Measurements from ENCODE around the gene NEB. TPM values are rescaled to one million over a fixed set of nuclear protein-coding genes. Genes with fewer than 3 reads are reported as not detected.

Gene NEB, protein sequence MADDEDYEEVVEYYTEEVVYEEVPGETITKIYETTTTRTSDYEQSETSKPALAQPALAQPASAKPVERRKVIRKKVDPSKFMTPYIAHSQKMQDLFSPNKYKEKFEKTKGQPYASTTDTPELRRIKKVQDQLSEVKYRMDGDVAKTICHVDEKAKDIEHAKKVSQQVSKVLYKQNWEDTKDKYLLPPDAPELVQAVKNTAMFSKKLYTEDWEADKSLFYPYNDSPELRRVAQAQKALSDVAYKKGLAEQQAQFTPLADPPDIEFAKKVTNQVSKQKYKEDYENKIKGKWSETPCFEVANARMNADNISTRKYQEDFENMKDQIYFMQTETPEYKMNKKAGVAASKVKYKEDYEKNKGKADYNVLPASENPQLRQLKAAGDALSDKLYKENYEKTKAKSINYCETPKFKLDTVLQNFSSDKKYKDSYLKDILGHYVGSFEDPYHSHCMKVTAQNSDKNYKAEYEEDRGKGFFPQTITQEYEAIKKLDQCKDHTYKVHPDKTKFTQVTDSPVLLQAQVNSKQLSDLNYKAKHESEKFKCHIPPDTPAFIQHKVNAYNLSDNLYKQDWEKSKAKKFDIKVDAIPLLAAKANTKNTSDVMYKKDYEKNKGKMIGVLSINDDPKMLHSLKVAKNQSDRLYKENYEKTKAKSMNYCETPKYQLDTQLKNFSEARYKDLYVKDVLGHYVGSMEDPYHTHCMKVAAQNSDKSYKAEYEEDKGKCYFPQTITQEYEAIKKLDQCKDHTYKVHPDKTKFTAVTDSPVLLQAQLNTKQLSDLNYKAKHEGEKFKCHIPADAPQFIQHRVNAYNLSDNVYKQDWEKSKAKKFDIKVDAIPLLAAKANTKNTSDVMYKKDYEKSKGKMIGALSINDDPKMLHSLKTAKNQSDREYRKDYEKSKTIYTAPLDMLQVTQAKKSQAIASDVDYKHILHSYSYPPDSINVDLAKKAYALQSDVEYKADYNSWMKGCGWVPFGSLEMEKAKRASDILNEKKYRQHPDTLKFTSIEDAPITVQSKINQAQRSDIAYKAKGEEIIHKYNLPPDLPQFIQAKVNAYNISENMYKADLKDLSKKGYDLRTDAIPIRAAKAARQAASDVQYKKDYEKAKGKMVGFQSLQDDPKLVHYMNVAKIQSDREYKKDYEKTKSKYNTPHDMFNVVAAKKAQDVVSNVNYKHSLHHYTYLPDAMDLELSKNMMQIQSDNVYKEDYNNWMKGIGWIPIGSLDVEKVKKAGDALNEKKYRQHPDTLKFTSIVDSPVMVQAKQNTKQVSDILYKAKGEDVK (N-terminal part only)
- total RNA-seq (2014; rRNA removed) (under 0.01 and 0.11 TPM in 2 replicates), Bru-seq, nascent RNA (percentile 9 among the genes with signal in this experiment), BruChase-seq, experiment 1, labeled RNA remaining after a 6-hour chase (percentile 19 among the genes with signal in this experiment), BruChase-seq, experiment 2, labeled RNA remaining after a 2-hour chase (percentile 18 among the genes with signal in this experiment)
- long read RNA-seq, partial matches to known transcripts = 0 of 1 reads
- long read RNA-seq, other reads (novel, unspliced or antisense) = 1 of 1 reads

DNA sequence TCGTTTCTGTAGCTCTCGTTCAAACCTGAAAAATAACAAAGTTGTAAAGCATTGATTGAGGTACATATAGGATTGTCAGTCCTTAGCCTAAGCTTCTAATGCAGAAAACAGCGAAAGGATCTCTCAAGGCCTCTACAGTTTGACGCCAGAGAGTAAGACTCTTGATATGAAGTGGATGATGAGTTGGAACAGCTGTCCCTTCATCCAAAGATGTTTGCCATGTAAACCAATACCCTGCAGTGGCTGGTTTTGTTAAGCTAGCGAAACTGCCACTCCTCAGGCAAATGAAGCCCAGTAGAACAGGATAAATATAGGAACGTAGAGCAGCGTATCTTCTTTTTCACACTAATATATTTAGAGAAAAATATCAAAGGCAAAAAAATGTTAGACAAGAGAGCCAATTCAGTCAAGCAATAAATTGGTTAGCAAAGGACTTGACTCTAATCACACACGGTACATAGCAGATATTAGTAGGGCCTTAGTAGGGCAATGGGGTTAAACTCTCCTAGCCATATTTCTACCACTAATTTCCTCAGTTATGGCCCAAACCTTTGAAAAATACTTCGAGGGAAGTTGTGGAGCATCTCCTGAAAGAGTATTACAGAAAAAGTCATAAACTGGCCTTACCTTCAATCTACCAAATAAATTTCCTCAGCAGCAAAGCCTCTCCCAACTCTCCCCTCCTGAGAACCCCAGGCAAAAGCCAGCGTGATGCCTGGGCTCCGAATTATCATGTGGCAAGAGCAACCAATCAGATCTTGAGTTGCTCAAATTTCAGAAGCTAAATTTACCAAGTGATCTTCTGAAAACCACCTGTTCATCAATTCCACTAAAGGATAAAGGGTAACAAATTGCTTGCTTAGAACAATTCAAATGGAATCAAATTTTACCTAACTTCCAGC is at the start of gene NEB:
Gene NEB (minus strand): TSS at position 706 of the 902 bp plus-strand sequence. CDS start 1,320 bp downstream, outside the sequence.
- Histone ChIP-seq H3F3A (ENCODE audit: low read length, unreplicated experiment) (no peaks in the 10 kb centered on the region), H3K27ac (ENCODE audit: low read length) (no peak within 1 kb of the TSS), H3K36me3 (ENCODE audit: low read depth, low read length) (no peaks in the 10 kb centered on the region), H3K4me3 (ENCODE audit: low read length) (no peak within 1 kb of the TSS), H3K4me2 (ENCODE audit: low read length) (no peak within 1 kb of the TSS), H3K4me1 (ENCODE audit: insufficient read depth, low read length) (no peaks in the 10 kb centered on the region), H3K9ac (ENCODE audit: low read length) (no peak within 1 kb of the TSS), H3K79me2 (ENCODE audit: low read length) (no peaks in the 10 kb centered on the region), H3K9me2 (replicated peaks; ENCODE audit: low read length) (no peaks in the 10 kb centered on the region), H4K20me1 (ENCODE audit: low read length) (no peaks in the 10 kb centered on the region), H2AFZ (ENCODE audit: low read length) (no peak within 1 kb of the TSS), H3K27me3 (ENCODE audit: low read length) (peaks cover 50% of the 10 kb centered on the region), H3K9me3 (ENCODE audit: low read length) (no peaks in the 10 kb centered on the region)
- ChIA-PET CTCF (no interaction called here), POLR2A (ENCODE audit: unreplicated experiment) (no interaction called here)
- ATAC-seq (no peak), DNase-seq (no peak)
- intact Hi-C loops (cut with micrococcal nuclease) = no loop called here
- TF ChIP-seq, protein P1, sequence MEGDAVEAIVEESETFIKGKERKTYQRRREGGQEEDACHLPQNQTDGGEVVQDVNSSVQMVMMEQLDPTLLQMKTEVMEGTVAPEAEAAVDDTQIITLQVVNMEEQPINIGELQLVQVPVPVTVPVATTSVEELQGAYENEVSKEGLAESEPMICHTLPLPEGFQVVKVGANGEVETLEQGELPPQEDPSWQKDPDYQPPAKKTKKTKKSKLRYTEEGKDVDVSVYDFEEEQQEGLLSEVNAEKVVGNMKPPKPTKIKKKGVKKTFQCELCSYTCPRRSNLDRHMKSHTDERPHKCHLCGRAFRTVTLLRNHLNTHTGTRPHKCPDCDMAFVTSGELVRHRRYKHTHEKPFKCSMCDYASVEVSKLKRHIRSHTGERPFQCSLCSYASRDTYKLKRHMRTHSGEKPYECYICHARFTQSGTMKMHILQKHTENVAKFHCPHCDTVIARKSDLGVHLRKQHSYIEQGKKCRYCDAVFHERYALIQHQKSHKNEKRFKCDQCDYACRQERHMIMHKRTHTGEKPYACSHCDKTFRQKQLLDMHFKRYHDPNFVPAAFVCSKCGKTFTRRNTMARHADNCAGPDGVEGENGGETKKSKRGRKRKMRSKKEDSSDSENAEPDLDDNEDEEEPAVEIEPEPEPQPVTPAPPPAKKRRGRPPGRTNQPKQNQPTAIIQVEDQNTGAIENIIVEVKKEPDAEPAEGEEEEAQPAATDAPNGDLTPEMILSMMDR (conservative IDR thresholded peaks at IDR 0.05; ENCODE audit: low read depth, low read length) = no peak
- TF ChIP-seq EZH2phosphoT487 (IDR thresholded peaks at IDR 0.05; ENCODE audit: borderline replicate concordance, low read length) (no peak), EZH2 (IDR thresholded peaks at IDR 0.05; ENCODE audit: low read length, unreplicated experiment) (no peak)
- BruUV-seq (replicated peaks) = no TSS peak

DNA sequence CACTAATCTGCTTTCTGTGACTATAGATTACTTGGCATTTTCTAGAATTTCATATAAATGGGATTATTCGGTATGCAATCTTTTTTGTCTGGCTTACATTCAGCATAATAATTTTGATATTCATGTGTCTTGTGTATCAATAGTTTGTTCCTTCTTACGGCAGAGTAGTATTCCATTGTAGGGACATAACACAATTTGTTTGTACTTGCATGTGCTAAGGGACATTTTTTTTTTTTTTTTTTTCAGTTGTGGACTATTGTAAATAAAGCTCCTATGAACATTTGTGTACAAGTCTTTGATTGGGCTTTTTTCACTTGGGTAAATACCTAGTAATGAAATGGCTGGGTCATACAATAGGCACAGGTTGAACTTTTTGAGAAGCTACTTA is 48.9 kb upstream of the NEB start:
- Histone ChIP-seq H3K27ac (ENCODE audit: low read length) (no peak overlapping the region), H3K79me2 (ENCODE audit: low read length) (no peaks in the 10 kb centered on the region), H3K36me3 (ENCODE audit: low read depth, low read length) (peaks cover 2% of the 10 kb centered on the region; the same call in 1 of the 2 replicates), H3K4me2 (ENCODE audit: low read length) (no peak overlapping the region), H3K27me3 (ENCODE audit: low read length) (no peaks in the 10 kb centered on the region), H3K9me2 (replicated peaks; ENCODE audit: low read length) (no peaks in the 10 kb centered on the region), H3K9ac (ENCODE audit: low read length) (no peak overlapping the region), H4K20me1 (ENCODE audit: low read length) (no peaks in the 10 kb centered on the region), H3F3A (ENCODE audit: low read length, unreplicated experiment) (no peaks in the 10 kb centered on the region), H3K4me3 (ENCODE audit: low read length) (no peak overlapping the region), H3K4me1 (ENCODE audit: insufficient read depth, low read length) (no peaks in the 10 kb centered on the region), H3K9me3 (ENCODE audit: low read length) (no peaks in the 10 kb centered on the region), H2AFZ (ENCODE audit: low read length) (no peak overlapping the region)
- intact Hi-C loops (cut with micrococcal nuclease) = no loop called here
- ATAC-seq (no peak), DNase-seq (no peak)
- CTCF ChIA-PET = no interaction called here
- no TSS peak for BruUV-seq (replicated peaks)
- POLR2A ChIA-PET (ENCODE audit: unreplicated experiment) = no interaction called here
- TF ChIP-seq EZH2 (IDR thresholded peaks at IDR 0.05; ENCODE audit: low read length, unreplicated experiment) (no peak), EZH2phosphoT487 (IDR thresholded peaks at IDR 0.05; ENCODE audit: borderline replicate concordance, low read length) (no peak)
- TF ChIP-seq, protein P1 (conservative IDR thresholded peaks at IDR 0.05; ENCODE audit: low read depth, low read length) = no peak
